HG03280 (cell line): Measurements from ENCODE around the gene SLAMF8.

ENCODE experiments used
- ATAC-seq: cut with Tn5 transposase; IDR thresholded peaks from one replicate; pipeline ENCODE4 v1.9.1; 2021; ENCODE audit warnings: mild to moderate bottlenecking, moderate library complexity; ENCODE audit not compliant: unreplicated experiment

SLAMF8 gene

DNA sequence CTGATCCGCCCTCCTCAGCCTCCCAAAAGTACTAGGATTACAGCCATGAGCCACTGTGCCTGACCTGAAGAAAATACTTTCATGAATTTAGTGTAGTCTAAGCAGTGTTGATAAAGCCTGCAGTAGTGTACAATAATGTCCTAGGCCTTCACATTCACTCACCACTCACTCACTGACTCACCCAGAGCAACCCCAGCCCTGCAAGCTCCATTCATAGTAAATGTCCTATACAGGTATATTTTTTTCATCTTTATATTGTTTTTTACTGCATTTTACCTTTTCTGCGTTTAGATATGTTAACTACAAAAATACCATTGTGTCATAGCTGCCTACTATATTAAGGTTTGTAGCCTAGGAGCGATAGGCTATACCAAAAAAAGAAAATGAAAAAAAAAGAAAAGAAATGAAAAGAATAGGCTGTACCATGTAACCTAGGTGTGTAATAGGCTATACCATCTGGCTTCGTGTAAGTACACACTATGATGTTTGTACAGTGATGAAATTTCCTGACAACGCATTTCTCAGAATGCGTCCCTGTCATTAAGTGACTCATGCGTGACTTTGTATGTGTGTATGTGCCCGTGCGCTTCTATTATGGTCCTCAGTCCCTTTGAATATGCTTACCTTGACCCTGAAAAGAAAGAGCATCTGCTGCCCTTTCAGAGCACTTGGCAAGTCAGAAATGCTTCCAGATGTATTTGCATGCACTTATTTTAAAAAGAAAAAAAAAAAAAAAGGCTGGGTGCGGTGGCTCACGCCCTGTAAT is 9.2 kb upstream of the SLAMF8 start:
- ATAC-seq = no peak

- ATAC-seq = no peak
Observed at GRCh38 chr1:159821171-159821867, 5.4 kb upstream of the SLAMF8 start.

- no peak for ATAC-seq
Observed at GRCh38 chr1:159823406-159823805, 3.3 kb upstream of the SLAMF8 start.

DNA sequence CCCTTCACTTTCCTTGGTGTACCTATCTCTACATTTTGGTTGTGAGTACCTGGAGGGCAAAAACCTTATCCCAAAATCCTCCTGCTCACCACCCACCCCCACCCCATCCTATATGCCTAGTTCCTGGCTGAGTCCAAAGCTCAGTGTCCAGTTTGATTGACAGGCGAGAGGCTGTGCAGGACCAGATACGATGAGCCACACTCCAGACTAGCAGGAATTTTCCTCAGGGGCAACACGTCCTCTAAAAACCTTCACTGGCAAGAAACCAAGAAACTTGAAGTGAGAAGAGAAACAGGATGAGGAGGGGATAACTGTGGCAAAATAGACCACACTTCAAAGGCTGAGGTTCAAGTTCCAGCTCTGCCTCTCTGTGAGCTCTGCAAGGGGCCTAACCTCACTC is 1.1 kb upstream of the SLAMF8 start:
- no peak for ATAC-seq

DNA sequence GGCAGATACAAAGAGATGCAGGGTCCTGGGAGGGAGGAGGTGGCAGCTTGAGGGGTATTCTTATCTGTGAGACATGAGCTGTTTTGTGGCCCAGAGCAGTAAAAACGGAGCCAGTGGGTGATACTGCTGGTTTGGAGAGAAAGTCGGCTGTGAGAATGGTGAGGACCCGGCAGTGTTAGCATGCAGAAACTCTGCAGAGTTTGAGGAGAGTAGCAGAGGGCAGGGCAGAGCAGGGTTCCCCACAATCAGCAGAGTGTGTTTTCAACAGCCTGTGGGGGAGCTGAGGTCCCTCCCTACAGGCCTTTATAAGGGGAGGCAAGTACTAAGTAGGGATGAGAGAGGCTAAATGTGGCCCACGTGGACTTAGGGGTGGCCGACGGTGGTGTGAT is 423 bp downstream of the SLAMF8 start:
- ATAC-seq = no peak

DNA sequence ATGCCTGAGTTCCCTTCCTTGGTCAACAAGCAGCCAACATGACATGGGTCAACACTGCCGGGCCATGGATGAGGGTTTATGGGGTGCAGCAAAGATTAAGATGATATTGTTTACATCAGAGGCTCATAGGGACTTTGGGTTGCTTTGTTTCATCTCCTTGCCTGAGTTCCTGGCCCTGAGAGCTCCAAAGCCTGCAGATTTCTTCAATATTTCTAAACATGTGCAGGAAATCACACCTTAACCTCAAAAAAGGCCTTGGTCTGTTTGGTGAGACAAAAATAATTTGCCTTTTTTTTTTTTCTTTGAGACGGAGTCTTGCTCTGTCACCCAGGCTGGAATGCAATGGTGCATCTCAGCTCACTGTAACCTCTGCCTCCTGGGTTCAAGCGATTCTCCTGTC is 876 bp downstream of the SLAMF8 start:
- ATAC-seq = no peak

DNA sequence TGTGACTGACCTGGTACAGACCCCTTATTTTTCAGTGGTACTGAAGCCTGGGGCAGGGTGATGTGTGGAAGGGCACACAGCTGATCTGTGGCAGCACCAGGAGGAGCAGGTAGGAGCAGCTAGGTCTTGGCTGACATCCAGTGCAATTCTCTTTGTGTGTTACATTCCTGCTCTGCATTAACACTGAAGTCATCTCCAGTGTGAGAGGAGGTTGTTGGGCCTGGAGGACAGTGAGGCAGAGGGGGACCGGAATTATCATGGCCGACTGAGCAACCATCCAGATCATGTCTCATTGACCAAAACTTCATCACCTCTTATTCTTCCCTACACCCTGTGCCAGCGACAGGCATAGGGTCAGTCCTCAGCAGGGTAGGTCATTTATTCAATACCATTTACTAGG is 1.5 kb downstream of the SLAMF8 start:
- no peak for ATAC-seq

DNA sequence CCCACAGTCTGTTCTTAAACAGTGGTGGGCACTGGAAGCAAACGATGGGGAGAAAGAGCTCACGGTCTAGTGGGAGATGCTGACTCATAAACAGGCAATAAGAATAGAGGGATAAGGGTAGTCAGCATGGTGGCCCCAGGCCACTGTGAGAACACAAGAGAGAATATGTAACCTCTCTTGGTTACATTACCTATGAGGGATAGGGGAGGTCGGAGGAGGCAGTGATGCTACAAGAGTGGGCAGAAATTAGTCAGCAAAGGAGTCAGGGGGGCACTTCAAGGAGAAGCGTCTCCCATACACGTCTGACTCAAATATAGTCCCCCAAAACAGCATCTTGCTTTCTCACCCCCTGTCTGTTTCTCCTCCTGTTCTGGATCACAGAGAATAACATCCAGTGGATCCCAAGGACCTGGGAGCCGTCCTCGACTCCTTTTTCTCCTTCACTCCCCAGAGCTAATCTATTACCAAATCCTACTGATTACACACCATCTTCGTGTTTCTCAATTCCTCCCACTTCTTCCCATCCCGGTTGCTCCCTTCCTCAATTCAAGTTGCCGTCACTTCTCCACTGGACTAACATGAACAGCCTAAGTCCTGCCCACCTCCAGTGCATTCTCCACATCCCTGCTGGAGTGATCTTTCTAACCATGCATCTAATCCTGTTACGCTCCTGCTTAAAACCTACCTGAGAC is 2.1 kb downstream of the SLAMF8 start:
- no peak for ATAC-seq

DNA sequence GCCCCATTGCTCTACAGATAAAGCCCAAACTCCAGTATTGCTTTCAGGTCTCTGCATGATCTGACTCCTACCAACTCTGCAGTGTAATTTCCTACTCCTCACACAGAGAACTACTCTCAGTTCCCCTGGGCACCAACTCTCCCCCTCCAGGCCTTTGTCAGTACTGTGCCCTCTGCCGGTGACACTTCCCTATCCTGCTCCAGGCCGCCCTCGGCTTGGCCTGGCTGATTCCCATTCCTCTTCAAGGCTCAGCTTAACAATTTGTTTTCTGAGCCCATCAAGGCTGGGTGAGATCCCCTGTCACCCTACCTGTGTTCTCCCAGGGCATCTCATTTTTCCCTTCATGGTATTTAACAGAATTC is 2.6 kb downstream of the SLAMF8 start:
- ATAC-seq = peak; percentile 68

- ATAC-seq = no peak
Observed at GRCh38 chr1:159829822-159830465, 3.3 kb downstream of the SLAMF8 start.

DNA sequence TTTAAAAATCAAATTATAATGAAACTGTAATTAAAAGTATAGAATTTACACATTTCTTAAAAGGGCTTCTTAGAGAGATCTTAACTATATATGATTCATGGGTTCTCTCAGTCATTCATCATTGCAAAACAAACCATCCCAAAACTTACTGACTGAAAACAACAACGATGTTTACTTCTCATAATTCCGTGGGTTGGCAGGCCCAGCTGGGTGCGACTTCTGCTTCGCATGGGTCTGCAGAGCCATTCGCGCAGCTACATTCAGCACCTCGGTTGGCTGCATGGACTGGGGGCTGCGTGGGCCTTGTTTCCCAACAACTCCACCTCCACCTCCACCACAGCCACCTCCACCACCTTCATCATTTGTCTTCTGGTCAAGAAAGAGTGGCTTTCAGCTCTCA is 4.0 kb downstream of the SLAMF8 start:
- ATAC-seq = no peak

DNA sequence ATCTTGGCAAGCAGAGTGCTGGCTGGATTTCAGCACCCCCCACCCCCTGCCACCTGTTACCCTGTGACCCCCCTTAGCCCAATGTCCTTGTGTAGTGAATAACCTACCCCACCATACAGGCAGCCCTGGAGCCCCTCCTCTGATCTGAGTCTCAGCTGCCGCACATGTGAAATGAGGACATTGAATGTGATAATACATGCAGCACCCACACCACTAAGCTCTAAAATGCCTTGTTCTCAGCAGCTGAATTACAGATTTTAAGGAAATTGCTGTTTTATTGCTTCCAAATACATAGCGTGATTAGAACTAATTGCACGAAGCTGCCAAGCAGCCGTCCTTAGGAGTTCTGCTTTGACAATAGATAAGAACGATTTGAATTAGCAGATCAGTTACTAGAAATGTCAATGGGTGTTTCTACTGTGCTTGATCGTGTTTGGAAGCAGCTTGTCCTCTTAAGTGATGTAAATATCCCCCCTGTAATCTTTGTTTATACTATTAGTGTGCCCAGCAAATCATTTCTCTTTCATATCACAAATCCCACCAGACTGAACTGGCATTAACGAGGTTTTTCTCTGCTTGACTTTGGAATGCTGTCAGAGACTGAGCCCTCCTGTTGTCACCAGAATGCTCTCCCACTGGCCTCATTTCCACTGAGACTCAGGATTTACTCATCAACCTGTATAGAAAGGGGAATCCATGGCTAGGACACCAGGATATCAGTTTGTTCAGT is 4.9 kb downstream of the SLAMF8 start:
- ATAC-seq = no peak

DNA sequence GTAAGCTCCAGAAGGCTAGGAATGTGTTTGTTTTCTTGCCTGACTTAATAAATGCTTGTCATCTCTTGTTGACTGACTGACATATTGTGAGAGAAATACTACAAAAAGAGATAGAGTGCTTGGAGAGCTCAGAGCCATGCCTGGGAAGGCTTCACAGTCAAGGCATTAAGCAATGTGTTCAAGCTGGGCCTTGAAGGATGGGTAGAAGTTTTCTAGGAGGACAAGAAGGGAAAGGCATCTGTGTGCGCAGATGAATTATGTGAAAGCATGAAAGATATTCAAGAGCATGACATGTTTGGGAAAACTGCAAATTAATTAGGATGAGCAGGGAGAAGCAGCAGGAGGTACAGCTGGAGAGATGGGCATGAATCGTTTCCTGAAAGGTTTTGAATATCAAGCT is 5.6 kb downstream of the SLAMF8 start:
- no peak for ATAC-seq

DNA sequence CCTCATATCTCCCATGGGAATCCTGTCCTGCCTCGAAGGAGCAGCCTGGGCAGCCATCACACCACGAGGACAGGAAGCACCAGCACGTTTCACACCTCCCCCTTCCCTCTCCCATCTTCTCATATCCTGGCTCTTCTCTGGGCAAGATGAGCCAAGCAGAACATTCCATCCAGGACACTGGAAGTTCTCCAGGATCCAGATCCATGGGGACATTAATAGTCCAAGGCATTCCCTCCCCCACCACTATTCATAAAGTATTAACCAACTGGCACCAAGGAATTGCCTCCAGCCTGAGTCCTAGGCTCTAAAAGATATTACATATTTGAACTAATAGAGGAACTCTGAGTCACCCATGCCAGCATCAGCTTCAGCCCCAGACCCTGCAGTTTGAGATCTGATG is 8.7 kb downstream of the SLAMF8 start:
- no peak for ATAC-seq

GRCh38 chr1:159835862-159836525 is 9.3 kb downstream of the SLAMF8 start:
- ATAC-seq = no peak

- ATAC-seq = no peak
Observed at GRCh38 chr1:159838715-159839114, 12.0 kb downstream of the SLAMF8 start.

DNA sequence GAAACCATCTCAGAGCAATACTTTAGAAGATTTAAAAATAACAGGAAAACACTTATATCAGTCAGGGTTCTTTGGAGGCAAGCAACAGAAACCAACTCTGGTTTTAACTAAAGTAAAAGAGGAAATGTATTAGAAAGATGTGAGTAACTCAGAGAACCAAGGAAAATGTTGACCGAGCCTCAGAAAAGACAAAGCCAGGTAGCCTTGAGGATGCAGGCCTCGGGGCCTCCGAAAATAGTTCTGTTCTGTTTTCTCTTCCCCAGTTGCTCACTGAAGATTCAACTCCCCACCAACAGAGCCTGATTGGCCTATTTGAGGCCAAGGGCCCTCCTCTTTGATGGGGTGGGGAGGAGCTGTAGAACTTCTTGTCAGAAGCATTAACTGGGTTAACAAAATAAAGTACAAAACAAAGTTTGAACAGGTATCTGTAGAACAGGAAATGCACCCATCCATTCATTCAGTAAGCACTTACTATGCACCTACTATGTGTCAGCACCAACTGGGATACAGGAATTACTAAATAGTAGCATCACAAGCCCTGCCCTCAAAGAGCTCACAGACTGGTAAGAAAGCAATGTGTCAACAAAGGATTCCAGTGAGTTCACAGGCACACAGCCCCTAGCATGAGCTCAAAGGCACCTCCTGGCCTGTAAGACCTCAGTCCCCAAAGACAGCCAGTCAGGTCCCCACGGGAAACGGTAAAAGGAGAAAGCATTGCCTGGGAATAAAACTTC is 12.6 kb downstream of the SLAMF8 start:
- peak; percentile 69 for ATAC-seq

DNA sequence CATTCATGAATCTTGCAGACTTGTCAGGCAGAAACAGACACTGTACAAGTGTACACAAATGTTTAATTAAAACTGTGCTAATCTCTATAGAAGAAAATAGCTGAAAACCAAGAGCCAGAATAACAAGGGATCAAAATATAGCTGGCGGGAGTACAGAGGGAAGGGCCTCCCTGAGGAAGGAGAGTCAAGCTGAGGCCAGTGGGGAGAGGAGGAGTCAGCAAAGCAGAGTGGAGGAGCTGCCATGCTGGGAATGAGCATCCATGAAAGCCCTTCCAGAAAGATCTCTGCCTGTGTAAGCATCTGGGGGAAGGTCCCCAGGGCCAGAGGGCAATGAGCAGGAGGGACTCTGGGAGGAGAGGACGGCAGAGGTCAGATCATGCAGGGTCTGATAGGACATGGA is 15.1 kb downstream of the SLAMF8 start:
- no peak for ATAC-seq

DNA sequence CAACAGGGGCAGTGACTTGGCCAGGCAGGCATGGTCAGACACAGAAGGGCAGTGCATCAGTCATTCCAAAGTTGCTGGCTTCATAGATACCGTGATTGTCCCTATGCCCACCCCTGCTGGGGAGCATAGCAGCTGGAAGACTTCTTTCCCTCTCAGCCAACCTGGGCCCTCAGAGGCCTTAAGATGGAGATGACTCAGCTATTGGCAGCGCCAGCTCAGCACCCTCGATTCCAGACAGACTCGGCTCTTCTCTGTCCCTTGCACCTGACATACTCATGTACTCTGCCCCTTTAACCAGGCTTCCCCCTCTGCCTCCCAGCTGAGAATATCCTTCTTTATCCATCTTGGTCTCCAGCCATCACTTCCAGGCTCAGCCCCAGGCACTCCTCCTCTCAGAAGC is 16.8 kb downstream of the SLAMF8 start:
- ATAC-seq = no peak
